DOHH2 (cell line): ENCODE measurements around the gene PAPPA.

Experiments
- H3F3A ChIP-seq: fragments of 200-600 bp; sonication (generic), shearing (Covaris generic); 2 replicates; pipeline ENCODE4 v1.6.0; 2016; ENCODE audit warnings: antibody characterized with exemption, mild to moderate bottlenecking; ENCODE audit not compliant: control insufficient read depth, insufficient read depth
- H3K27ac ChIP-seq: fragments of 200-600 bp; sonication (generic); 2 replicates; pipeline ENCODE4 v1.5.1; 2014; ENCODE audit warnings: low read depth, mild to moderate bottlenecking, low read length, moderate library complexity
- H3K27me3 ChIP-seq: fragments of 200-600 bp; sonication (generic); 2 replicates; pipeline ENCODE4 v1.6.1; 2014; ENCODE audit warnings: mild to moderate bottlenecking, low read length, mixed read lengths; ENCODE audit not compliant: control insufficient read depth
- H3K36me3 ChIP-seq: fragments of 200-600 bp; sonication (generic); 2 replicates; pipeline ENCODE4 v1.6.1; 2014; ENCODE audit warnings: mild to moderate bottlenecking, low read length, moderate library complexity, mixed read lengths; ENCODE audit not compliant: control insufficient read depth
- H3K4me1 ChIP-seq: fragments of 200-600 bp; sonication (generic); 2 replicates; pipeline ENCODE4 v1.6.1; 2014; ENCODE audit warnings: mild to moderate bottlenecking, low read length, mixed read lengths; ENCODE audit not compliant: control insufficient read depth
- H3K4me2 ChIP-seq: fragments of 200-600 bp; sonication (generic); 2 replicates; pipeline ENCODE4 v1.6.0; 2014; ENCODE audit warnings: mild to moderate bottlenecking, low read length, moderate library complexity
- H3K4me3 ChIP-seq: fragments of 200-600 bp; sonication (generic); 2 replicates; pipeline ENCODE4 v1.5.1; 2014; ENCODE audit warnings: mild to moderate bottlenecking, low read length, mixed read lengths
- H3K79me2 ChIP-seq: fragments of 200-600 bp; sonication (generic); 2 replicates; pipeline ENCODE4 v1.6.1; 2014; ENCODE audit warnings: mild to moderate bottlenecking, low read length, mixed read lengths; ENCODE audit not compliant: control insufficient read depth
- H3K9me2 ChIP-seq: fragments of 200-600 bp; sonication (generic); replicated peaks from 2 replicates; pipeline ENCODE4 v1.6.1; 2014; ENCODE audit warnings: mild to moderate bottlenecking, low read length, mixed read lengths; ENCODE audit not compliant: control insufficient read depth
- H3K9me3 ChIP-seq: fragments of 200-600 bp; sonication (generic); 2 replicates; pipeline ENCODE4 v1.6.1; 2014; ENCODE audit warnings: antibody characterized with exemption, low read length, mixed read lengths; ENCODE audit not compliant: control insufficient read depth, insufficient read depth
- H4K20me1 ChIP-seq: fragments of 200-600 bp; sonication (generic); 2 replicates; pipeline ENCODE4 v1.6.0; 2014; ENCODE audit warnings: low read depth, mild to moderate bottlenecking, antibody characterized with exemption, low read length, moderate library complexity; ENCODE audit not compliant: control insufficient read depth, insufficient read depth
- EZH2phosphoT487 ChIP-seq: fragments of 200-600 bp; sonication (generic); IDR thresholded peaks from 2 replicates; pipeline ENCODE4 v1.6.1; 2017; ENCODE audit warnings: borderline replicate concordance, mild to moderate bottlenecking, antibody characterized with exemption, low read length, moderate library complexity, mixed read lengths
- TF ChIP-seq, protein P1 (sequence below): fragments of 200-600 bp; sonication (generic); IDR thresholded peaks from one replicate; pipeline ENCODE4 v1.5.1; 2014; ENCODE audit warnings: antibody characterized with exemption, mild to moderate bottlenecking, low read depth, low read length; ENCODE audit not compliant: poor library complexity, severe bottlenecking

PAPPA gene

DNA sequence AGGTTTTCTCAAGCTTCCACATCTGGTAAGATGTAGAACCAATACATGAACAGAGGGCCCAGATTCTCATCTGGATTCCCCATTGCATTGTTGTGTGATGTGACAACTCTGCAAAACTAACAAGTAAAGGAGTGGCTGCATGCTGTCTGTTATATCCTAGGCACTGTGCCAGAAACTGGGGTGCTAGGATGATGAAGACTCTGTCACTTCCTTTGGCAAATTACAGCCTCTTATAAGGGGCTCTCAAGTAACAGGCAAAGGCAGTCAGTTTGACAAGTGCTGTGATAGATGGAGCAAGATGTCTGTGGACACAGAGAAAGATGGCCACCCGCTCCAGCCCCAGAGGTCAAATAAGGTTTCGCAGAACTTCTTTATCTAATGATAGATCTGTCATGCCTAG is 115.7 kb downstream of the PAPPA start:
- Histone ChIP-seq H3K4me2 (no peak overlapping the region), H3K9me3 (no peaks in the 10 kb centered on the region), H3K9me2 (no peaks in the 10 kb centered on the region), H3K79me2 (no peaks in the 10 kb centered on the region), H3F3A (no peaks in the 10 kb centered on the region), H3K36me3 (no peaks in the 10 kb centered on the region), H3K4me1 (no peaks in the 10 kb centered on the region), H4K20me1 (no peaks in the 10 kb centered on the region), H3K27ac (no peak overlapping the region), H3K27me3 (peaks cover 3% of the 10 kb centered on the region; the same call in 1 of the 2 replicates), H3K4me3 (no peak overlapping the region)
- TF ChIP-seq, protein P1, sequence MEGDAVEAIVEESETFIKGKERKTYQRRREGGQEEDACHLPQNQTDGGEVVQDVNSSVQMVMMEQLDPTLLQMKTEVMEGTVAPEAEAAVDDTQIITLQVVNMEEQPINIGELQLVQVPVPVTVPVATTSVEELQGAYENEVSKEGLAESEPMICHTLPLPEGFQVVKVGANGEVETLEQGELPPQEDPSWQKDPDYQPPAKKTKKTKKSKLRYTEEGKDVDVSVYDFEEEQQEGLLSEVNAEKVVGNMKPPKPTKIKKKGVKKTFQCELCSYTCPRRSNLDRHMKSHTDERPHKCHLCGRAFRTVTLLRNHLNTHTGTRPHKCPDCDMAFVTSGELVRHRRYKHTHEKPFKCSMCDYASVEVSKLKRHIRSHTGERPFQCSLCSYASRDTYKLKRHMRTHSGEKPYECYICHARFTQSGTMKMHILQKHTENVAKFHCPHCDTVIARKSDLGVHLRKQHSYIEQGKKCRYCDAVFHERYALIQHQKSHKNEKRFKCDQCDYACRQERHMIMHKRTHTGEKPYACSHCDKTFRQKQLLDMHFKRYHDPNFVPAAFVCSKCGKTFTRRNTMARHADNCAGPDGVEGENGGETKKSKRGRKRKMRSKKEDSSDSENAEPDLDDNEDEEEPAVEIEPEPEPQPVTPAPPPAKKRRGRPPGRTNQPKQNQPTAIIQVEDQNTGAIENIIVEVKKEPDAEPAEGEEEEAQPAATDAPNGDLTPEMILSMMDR = no peak
- TF ChIP-seq EZH2phosphoT487 = no peak

DNA sequence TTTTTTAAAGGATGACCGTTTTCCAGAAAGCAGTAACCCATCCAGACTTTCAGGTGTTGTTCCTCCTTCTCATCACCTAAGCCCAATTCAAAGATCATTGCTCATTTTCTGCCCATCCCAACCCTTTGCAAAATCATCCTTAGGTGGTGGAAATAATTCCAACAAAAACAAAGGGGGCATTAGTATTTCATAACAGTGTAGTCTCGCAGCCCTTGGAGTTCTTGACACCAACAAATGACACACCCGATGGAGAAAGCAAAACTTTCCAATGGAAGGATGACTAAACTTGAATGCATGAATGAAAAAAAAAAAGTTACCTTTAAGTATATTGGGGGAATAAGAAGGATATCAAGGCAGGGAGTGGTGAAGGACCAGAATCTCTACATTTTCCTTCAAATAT is 117.0 kb downstream of the PAPPA start:
- H3F3A ChIP-seq = no peaks in the 10 kb centered on the region
- H3K4me3 ChIP-seq = no peak overlapping the region

DNA sequence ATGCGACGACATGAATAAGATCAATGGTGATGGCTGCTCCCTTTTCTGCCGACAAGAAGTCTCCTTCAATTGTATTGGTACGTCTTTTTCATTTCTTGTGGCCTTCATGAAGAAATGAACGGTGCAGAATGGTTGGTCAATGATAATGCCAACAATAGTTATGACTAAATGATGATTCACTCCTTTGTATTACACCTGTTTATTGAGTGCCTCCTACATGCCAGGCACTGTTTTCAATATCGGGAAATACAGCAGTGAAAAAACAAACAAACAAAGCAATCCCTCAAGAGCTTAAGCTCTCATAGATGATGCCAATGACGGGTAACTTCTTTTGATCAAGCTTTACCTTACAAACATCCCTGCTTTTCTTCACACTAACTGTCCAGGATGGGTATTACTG is 117.7 kb downstream of the PAPPA start:
- H3K4me3 ChIP-seq = no peak overlapping the region
- H3K27ac ChIP-seq = no peak overlapping the region
- no peaks in the 10 kb centered on the region for H3K4me1 ChIP-seq
- H3K36me3 ChIP-seq = no peaks in the 10 kb centered on the region
- H3F3A ChIP-seq = no peaks in the 10 kb centered on the region
- no peaks in the 10 kb centered on the region for H3K9me3 ChIP-seq
- no peaks in the 10 kb centered on the region for H3K79me2 ChIP-seq
- H3K4me2 ChIP-seq = no peak overlapping the region
- H3K27me3 ChIP-seq = peaks cover 3% of the 10 kb centered on the region; the same call in 1 of the 2 replicates
- TF ChIP-seq, protein P1 = no peak
- TF ChIP-seq EZH2phosphoT487 = no peak
- H4K20me1 ChIP-seq = no peaks in the 10 kb centered on the region
- H3K9me2 ChIP-seq = no peaks in the 10 kb centered on the region

More for the DNA sequence above, 117.0 kb downstream of the PAPPA start:
- Histone ChIP-seq H3K4me2 (no peak overlapping the region), H3K4me1 (no peaks in the 10 kb centered on the region), H3K27ac (no peak overlapping the region), H3K9me3 (no peaks in the 10 kb centered on the region), H3K9me2 (no peaks in the 10 kb centered on the region), H3K36me3 (no peaks in the 10 kb centered on the region), H3K79me2 (no peaks in the 10 kb centered on the region), H3K27me3 (peaks cover 3% of the 10 kb centered on the region; the same call in 1 of the 2 replicates), H4K20me1 (no peaks in the 10 kb centered on the region)
- no peak for TF ChIP-seq EZH2phosphoT487
- TF ChIP-seq, protein P1 = no peak

DNA sequence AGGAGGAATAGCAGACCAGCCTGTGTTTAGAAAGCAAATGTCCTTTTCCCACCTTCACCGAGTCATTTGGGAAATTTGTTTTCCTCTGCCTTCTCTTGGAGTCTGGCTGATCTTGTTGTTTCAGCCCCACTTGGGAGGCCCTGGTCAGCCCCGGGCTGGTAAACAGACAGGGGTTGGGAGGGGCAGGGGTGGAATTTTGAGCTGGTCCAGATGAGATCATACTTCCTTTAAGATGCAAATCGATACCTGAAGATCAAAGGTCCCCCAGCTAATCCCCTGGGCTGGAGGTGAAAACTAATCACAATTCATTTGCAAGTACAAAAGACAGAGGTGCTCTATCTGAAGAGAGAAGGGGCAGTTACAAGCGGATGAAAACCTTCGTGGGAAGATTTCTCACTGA is 118.4 kb downstream of the PAPPA start:
- no peaks in the 10 kb centered on the region for H3K4me1 ChIP-seq
- no peak for TF ChIP-seq EZH2phosphoT487
- TF ChIP-seq, protein P1 = no peak
- H3K9me3 ChIP-seq = no peaks in the 10 kb centered on the region
- peaks cover 3% of the 10 kb centered on the region; the same call in 1 of the 2 replicates for H3K27me3 ChIP-seq
- no peak overlapping the region for H3K4me2 ChIP-seq
- H3K79me2 ChIP-seq = no peaks in the 10 kb centered on the region
- H3K27ac ChIP-seq = no peak overlapping the region
- no peak overlapping the region for H3K4me3 ChIP-seq
- no peaks in the 10 kb centered on the region for H3K36me3 ChIP-seq
- no peaks in the 10 kb centered on the region for H3K9me2 ChIP-seq
- no peaks in the 10 kb centered on the region for H3F3A ChIP-seq
- H4K20me1 ChIP-seq = no peaks in the 10 kb centered on the region
